NCI-H1436 (cell line): ENCODE measurements around the gene UTP15.

Source experiments
- DNase-seq: peaks from one replicate; lab custom pipeline; 2025; lab: John Stamatoyannopoulos, UW

Gene UTP15

DNA sequence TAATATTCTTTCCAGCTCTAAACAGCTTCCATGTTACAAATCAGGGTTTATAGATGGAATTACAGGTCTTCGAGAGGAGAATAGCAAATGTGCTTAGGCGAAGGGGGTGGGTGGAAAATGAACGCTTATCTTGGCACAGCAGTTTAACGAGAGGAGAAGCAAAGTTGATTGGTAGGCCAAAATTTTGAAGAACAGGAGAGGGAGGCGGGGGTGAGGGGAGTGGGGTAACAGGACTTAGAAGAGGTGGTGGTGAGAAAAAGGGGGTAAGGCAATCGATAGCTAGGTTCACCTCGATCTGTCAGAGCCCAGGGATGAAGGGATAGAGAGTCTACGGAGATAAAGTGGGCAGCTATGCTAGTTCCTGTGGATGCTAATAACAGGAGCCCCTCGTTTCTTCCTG, 868 bp upstream of the UTP15 start:
- no peak for DNase-seq

DNA sequence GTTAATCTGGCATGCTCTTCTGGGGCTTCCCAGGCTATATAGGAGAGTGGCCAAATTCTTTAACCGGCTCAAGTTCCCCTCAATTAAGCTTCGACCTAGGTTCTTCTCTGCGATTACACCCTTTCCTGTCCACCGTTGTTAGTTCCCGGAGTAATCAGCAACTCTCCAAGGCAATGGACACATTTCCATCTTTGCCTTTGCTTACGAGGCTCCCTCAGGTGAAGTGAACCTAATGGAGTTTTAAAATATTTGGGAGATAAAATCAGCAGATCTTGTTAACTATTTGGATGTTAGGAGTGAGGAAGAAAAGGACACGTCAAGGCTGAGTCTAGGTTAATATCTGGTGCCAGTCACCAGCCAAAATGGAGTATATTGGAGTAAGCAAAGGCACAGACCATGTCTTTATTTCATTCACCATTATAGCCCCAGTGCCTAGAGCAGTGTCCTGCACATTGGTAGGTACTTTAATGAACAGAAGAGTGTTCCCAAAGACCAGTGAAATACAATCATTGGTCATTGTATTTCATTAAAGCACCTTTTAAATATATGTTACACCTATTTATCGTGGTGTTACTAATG, 515 bp downstream of the UTP15 start:
- no peak for DNase-seq

DNA sequence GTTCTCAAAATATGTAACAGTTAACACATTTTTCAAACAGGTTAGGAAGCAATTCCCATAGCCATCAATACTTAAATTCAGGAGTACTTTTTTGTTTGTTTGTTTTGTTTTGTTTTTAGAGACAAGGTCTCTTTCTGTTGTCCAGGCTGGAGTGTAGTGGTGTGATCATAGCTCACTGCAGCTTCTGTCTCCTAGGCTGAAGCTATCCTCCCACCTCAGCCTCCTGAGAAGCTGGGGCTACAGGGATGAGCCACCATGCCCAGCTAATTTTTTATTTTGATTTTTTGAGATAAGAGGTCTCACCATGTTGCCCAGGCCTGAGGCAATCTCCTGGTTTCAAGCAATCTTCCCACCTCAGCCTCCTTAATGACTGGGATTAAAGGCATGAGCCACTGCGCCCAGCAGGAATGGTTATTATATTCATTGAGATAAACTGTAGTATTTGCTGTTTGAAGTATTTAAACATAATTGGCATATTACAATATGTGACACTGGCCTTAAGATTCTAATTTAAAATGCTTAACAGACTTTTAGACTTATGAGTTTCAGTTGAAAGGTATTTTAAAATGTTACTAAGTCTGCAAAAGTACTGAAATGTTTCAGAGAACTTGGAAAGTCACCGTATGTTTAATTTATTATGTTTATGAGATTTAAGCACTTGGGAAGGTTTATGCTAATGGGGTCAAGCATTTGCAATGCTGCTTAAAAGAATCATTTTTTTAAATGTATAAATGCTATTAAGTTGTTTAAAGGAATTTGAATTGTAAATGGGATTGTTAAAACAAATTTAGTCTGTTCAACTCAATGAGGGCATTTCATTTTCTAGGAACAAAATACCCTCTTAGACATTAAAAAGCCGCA, 17.0 kb downstream of the UTP15 start:
- no peak for DNase-seq

DNA sequence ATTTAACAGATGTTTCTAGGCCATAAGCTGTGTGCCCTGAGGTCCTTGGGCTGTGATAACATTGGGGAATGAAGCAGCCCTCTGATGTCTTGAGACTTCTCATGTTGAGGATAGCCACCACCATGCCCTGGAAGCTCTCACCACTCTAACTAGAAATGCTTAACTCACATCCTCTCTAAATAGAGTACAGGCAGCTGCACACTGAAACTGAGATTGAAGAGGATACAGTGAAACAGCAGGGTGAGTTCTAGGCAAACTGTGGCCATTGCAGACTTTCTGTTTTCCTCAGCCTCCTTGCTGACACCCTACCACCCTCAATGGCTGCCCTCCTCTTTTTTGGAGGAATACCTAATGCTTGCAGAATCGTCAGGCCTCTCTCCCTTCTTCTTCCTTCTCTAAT, 22.4 kb downstream of the UTP15 start:
- DNase-seq = no peak

DNA sequence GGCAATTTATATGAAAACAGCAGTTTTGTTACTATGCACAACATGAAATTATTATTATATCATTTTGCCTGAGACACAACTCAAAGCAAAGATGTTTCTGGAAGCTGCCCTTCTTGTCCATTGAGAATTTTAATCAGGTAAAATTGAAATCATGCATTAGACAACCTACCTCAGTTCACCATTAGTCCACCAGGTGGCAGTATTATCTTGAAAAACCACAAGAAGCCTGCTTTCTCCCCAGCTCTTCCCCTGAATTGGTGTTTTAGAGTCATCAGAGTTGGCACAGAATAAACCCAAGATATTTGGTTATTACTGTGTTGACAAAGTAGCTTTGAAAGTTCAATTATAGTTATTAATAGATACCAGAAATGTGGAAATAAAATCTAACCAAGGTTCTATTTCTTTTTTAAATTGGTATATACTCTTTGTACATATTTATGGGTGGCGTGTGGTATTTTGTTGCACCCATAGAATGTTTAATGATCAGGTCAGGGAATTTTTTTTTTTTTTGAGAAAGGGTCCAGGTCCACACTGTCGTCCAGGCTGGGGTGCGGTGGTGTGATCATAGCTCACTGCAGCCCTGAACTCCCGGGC, 25.7 kb downstream of the UTP15 start:
- DNase-seq = peak; percentile 84

DNA sequence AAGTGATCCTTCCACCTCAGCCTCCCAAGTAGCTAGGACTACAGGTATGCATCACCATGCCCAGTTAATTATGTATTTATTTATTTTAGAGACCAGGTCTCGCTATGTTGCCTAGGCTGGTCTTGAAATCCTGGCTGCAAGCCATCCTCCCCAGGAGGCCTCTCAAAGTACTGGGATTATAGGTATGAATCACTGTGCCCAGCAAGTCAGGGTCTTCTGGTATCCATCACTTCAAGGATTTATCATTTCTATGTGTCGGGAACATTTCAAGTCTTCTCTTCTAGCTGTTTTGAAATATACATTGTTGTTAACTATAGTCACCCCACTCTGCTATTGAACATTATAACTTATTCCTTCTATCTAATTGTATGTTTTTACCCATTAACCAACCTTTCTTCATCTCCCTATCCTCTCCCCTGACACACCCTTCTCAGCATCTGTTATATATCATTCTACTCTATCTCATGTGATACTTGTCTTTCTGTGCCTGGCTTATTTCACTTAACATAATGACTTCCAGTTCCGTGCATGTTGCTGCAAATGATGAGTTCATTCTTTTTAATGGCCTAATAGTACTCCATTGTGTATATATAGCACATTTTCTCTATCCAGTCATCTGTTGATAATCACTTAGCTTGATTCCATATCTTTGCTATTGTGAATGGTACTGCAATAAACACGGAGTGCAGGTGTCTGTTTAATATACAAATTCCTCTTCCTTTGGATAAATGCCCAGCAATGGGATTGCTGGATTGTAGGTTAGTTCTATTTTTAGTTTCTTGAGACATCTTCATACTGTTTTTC, 26.4 kb downstream of the UTP15 start:
- no peak for DNase-seq

DNA sequence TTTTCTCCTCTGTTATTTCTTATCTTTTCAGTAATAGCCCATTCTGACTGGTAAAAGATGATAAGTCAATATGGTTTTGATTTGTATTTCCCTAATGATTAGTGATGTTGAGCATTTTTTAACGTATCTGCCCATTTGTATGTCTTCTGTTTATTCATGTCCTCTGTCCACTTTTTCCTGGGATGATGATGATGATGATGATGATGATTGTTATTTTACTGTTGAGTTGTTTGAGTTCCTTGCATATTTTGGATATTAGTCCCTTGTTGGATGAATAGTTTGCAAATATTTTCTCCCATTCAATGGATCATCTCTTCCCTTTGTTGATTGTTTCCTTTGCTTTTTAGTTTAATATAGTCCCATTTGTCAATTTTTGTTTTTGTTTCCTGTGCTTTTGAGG, 27.0 kb downstream of the UTP15 start:
- no peak for DNase-seq

DNA sequence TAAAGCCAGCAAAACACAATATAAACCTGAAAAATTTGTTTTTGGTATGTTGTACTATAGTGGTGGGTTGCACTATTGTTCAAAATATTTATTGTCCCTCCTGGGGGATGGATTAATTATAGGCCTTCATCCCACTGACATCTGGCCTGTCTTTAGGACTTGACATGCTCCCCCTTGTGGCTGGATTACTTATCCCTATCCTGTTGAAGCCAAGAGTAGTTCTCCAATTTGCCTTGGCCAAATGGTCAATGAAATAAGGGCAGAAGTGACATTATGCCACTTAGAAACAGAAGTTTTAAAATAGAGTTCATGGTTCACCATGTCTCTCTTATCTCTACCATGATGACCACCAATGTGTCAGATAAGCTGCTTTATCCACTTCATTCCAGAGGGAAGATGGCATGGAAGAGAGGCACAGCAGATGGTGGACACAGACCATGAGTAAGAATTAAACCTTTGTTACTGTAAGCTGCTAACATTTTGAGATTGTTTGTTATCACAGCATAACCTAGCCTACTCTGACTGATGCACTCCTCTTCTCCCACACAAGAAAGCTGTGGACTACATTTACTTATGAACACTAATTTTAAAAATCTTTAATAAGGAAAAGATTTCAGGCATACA, 31.3 kb downstream of the UTP15 start:
- peak; percentile 3 for DNase-seq

DNA sequence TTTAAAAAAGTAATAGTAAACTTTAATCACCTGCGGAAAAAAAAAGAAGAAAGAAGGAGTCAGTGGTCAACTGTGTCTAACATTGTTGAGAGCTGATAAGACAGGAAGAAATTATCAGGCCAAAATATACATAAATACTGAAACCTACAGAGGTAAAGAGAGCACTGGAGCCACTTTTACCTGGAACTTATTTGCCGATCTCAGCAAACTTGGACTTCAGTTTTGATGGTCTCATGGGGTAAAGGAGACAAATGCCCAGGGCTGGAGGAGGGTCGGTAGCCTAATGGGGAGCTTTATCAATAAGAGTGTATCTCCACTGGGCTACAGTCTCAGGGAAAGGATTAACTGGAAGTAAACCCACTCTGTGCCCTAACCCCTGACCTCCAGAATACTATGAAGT, 33.8 kb downstream of the UTP15 start:
- no peak for DNase-seq

DNA sequence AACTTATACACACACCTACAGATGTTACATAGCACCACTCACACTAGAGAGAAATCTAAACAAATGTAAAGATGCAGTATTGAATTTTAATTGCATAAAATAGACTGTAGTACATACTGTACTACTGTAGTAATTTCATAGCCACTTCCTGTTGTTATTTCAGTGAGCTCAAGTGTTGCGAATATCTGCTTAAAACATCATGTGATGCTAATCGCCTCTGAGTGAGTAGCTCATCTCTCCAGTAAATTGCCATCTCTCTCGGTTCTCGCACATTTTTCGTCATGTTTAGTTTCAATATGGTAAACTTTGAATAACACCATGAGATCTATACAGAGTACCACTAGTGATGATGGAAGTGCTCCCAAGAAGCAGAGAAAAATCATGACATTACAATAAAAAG, 38.5 kb downstream of the UTP15 start:
- no peak for DNase-seq

DNA sequence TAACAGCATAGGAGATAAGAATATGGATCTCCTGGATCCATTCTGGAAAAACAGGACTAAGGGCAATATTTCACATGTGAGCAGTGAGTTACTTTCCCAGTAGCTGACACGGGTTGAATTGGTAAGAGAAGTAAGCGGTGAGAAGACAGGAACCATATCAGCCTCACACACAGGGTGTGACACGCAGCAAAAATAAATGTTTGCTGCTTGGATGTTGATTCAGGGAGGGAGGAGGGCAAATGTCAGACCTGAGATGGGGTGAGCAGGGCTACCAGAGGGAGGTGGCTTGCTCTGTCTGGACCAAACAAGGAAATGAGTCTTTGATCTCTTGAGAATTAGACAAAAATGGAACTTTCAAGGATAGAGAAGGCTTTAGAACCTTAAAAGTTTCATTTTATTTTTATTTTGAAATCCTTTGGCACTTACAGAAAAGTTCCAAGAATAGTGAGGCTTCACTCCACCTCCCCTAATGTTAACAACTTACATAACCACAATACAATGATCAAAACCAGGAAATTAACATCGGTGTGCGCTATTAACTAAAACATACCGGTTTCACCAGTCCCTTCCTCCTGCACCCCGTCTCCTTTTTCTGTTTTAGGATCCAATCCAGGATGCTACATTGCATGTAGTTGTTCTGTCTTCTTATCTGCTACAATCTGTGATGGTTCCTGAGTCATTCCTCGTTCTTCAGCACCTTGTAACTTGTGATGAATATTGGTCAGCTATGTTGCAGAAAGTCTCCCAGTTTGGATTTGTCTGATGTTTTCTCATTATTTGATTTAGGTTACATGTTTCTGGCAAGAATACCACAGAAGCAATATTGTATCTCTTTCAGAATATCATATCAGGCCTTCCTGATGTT, 39.9 kb downstream of the UTP15 start:
- no peak for DNase-seq

DNA sequence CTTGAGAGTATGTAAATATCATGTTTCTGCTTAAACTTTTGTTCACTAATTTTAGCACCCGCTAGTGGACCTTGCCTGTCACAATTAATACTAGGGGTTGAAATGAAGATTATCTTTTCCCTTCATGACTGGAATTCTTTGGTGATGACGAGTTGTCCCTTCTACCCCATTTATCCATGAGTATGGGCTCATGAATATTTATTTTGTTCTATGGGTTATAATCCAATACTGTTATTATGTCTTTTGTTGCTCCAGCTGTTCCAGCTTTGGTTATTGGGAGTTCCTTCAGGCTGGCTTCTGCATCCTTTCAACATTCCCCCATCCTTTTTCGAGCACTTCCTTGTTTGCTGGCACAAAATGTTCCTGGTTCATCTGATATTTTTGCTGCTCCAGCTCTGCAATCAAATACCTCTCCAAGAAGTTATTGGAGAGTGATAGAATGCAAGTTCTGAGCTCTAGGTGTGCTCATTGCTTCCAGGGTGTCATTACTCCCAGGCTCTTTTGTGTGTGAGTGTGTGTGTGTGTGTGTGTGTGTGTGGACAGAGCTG, 40.7 kb downstream of the UTP15 start:
- DNase-seq = no peak

DNA sequence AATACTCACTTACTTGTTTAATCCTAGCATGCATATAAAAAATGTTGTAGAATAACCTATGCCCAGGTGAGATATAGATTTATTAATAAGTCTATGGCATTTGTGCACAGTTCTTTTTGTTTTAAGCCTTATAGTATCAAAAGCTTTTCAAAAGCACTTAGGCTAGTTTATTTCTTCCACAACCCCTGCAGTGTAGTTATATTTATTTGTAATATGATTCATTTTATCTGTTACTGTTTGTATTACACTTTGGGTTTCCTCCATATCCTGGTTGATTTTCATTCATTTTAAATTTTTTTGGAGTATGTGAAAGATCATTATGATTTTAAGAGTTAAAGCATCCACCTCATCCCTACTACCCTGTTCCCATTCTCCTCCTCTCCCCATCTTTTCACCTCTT, 41.7 kb downstream of the UTP15 start:
- no peak for DNase-seq

DNA sequence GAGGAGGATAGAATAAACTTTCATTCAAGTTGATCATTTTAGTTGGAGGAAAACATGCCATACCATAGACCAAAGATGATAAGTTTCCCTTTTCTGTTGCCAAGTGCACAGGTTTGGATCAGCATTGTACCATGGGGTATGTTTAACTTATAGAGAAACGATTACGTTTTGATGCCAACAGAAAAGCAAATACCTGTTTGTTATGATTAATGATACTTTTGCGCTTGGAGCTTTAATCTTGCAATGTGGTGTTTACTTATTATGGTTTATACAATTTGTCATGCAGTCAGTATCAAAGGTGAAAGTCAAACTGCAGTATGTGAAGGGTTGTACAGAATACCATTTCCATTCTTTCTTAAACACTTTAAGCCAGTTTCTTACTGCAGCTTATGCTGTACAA, 47.3 kb downstream of the UTP15 start:
- DNase-seq = no peak

DNA sequence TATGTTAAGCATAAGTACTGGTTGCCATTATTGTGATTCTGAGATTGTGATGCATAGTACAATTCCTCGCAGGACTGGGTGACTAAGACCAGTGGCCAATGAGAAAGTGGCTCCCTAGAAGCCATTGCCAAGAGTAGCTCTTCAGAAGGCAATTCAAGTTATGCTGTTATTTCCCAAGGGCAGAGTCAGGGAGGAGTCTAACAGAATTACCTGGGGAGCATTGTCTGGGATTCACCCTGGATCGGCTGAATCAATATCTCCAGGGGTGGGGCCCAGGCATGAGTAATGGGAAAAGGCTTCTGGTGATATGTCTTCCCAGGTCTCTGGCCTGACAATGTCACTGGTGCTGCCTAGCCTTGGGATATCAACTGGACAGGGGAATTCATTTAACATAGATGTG, 49.5 kb downstream of the UTP15 start:
- DNase-seq = no peak

DNA sequence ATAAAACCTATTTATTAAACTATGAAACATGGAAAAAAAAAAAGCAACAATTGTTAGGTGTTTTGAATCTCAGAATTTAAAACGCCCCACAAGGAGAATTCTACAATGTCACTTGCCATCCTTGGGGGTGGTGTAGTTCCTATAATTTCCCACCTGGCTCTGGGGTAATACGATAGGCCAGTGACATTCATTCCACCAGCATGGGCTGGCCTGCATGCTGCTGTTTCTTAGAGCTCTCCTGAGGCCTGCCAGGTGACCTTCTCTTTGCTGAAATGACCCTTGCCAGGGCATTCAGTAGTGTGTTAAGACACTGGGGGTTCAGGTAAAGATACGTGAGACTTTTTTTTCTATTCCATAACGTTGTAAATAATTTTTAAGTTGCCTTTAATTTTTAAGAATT, 50.4 kb downstream of the UTP15 start:
- DNase-seq = no peak

DNA sequence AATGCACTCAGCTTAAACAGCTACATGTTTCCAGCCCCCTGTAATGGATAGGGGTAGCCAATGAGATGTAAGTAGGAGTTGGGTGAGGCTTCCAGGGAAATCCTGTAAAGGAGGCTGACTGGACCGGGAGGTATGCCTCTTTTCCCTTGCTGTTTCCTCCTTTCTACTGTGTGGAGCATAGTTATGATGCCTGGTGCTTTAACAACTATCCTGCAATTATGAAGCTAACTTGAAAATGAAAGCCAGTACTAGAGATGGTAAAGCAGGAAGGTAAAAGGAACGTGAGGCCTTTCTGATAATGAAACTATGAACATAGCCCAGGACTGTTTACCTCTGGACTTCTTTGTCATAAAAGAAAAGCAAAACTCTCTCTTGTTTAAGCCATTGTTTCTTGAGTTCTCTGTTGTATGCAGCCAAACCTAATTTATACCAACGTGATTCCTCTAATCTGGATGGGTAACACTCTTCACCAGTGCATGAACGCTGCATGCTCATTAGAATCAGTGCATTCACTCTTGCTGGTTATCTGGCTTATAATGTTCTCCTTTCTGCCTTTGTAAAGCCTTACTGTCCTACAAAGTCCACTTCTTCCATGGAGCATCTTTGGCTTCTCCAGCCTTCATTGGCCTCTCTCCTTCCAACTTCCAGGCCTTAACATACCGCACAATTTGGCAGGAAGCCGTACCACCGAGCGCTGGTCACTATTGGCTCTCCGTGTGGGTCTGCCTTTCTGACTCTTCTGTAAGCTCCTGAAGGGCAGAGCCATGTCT, 52.2 kb downstream of the UTP15 start:
- DNase-seq = no peak

DNA sequence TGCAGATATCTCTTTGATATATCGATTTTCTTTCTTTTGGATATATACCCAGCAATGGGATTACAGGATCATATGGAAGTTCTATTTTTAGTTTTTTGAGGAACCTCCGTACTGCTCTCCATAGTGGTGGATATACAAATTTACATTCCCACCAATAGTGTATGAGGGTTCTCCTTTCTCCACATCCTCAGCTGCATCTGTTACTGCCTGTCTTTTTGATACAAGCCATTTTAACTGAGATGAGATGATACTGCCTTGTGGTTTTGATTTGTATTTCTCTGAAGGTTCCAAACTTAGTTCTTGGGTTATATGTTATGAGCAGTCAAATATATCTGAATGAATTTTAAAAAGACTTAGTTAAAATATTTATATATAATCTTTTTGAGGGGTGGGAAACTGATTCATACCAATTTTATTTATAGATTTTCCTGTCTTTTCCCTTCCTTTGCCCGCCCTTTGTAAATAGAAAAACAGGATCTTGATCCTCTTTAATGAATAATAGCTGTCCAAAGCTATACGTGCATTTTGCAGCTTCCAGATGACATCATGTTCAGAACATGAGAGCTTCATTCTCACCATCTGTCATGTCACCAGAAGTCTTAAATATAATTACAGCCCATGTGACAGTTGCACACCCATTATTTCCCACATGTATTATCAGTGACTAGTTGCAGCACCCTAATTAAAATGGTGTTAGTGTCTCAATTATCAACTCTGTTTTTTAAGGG, 54.2 kb downstream of the UTP15 start:
- DNase-seq = no peak

DNA sequence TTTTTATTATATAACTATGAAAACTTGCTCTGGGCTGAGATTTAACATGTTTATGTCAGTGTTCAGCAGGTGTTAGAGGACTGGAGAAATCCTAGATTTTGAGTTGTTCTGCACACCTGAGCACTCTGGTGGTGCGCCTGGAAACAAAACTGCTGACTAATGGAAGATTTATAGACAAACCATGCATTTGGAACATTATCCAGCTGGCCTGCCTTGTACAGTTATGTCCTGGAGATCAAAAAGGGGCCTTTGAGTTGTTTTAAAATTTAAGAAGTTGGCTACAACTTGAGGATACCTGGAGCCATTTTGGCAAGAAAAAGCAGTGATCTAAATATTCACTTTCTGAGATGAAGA, 54.8 kb downstream of the UTP15 start:
- DNase-seq = no peak

DNA sequence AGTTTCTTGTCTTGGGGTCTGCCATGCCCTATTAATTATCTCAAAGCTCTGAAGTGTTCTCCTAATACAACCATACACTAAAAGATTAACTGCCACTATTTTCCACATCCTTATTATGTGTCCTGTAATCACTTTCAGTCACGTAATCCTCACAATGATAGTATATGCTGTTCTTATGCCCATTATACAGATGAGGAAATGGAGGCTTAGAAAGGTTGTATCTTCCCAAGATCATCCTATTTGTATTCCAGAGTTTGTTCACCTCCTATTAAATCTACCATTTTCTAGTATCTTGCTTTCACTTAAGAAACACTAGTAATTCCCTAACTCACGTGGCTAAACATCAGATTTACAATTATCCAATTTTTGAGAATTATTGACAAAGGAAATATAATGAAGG, 57.5 kb downstream of the UTP15 start:
- DNase-seq = no peak
